GM23338 (cell line): Measurements from ENCODE around the gene SOX9. TPM values are rescaled to one million over a fixed set of nuclear protein-coding genes. Genes with fewer than 3 reads are reported as not detected.

Experiments used
- ATAC-seq: fragments of 200-7000 bp; cut with Tn5 transposase; 3 replicates; pipeline ENCODE4 v1.9.1; 2020
- DNase-seq: peaks from one replicate; pipeline ENCODE4 v3.0.0-alpha.2; 2015; ENCODE audit warnings: low spot score
- H2AFZ ChIP-seq: fragments of 200-600 bp; sonication (generic); 2 replicates; pipeline ENCODE4 v1.8.0; 2016; ENCODE audit warnings: antibody characterized with exemption, mild to moderate bottlenecking, moderate library complexity
- H3F3A ChIP-seq: fragments of 200-600 bp; sonication (generic); replicated peaks from 2 replicates; pipeline ENCODE4 v1.8.0; 2017; ENCODE audit warnings: antibody characterized with exemption, mixed run types, low read depth
- H3K27ac ChIP-seq: fragments of 200-600 bp; sonication (generic); 2 replicates; pipeline ENCODE4 v1.6.1; 2016; ENCODE audit warnings: low read depth
- H3K27me3 ChIP-seq: fragments of 200-600 bp; sonication (generic); 2 replicates; pipeline ENCODE4 v1.8.0; 2016; ENCODE audit warnings: mild to moderate bottlenecking, mixed run types, moderate library complexity; ENCODE audit not compliant: insufficient read depth
- H3K36me3 ChIP-seq: fragments of 200-600 bp; sonication (generic); 2 replicates; pipeline ENCODE4 v1.8.0; 2016; ENCODE audit warnings: mild to moderate bottlenecking; ENCODE audit not compliant: insufficient read depth
- H3K4me1 ChIP-seq: fragments of 200-600 bp; sonication (generic); 2 replicates; pipeline ENCODE4 v1.8.0; 2016; ENCODE audit warnings: mild to moderate bottlenecking, moderate library complexity; ENCODE audit not compliant: insufficient read depth
- H3K4me2 ChIP-seq: fragments of 200-600 bp; sonication (generic); 2 replicates; pipeline ENCODE4 v1.7.1; 2017; ENCODE audit warnings: mixed run types
- H3K4me3 ChIP-seq: fragments of 200-600 bp; sonication (generic); 2 replicates; pipeline ENCODE4 v1.6.1; 2016; ENCODE audit warnings: mixed run types
- H3K79me2 ChIP-seq: fragments of 200-600 bp; sonication (generic); replicated peaks from 2 replicates; pipeline ENCODE4 v1.8.0; 2017; ENCODE audit warnings: mild to moderate bottlenecking; ENCODE audit not compliant: insufficient read depth
- H3K9me2 ChIP-seq: fragments of 200-600 bp; sonication (generic); 2 replicates; pipeline ENCODE4 v1.8.0; 2017; ENCODE audit not compliant: insufficient read depth
- H4K20me1 ChIP-seq: fragments of 200-600 bp; sonication (generic); replicated peaks from 2 replicates; pipeline ENCODE4 v1.8.0; 2017; ENCODE audit warnings: mild to moderate bottlenecking; ENCODE audit not compliant: insufficient read depth
- H3K27ac Mint-ChIP-seq: 2 replicates; pipeline ENCODE4 v1.8.0; 2020; ENCODE audit warnings: inconsistent platforms, mild to moderate bottlenecking, moderate library complexity, mixed read lengths
- H3K27me3 Mint-ChIP-seq: 3 replicates; pipeline ENCODE4 v1.8.0; 2022; ENCODE audit warnings: low read depth, mild to moderate bottlenecking, moderate library complexity, mixed read lengths, inconsistent platforms; ENCODE audit not compliant: insufficient read depth, poor library complexity
- H3K36me3 Mint-ChIP-seq: 3 replicates; pipeline ENCODE4 v1.8.0; 2021; ENCODE audit warnings: low read depth, mild to moderate bottlenecking, inconsistent platforms, moderate library complexity, mixed read lengths
- H3K4me1 Mint-ChIP-seq: 3 replicates; pipeline ENCODE4 v1.8.0; 2020; ENCODE audit warnings: mild to moderate bottlenecking, inconsistent platforms, mixed read lengths
- H3K4me3 Mint-ChIP-seq: 3 replicates; pipeline ENCODE4 v1.8.0; 2021; ENCODE audit warnings: moderate library complexity, mild to moderate bottlenecking, inconsistent platforms, mixed read lengths
- H3K9me3 Mint-ChIP-seq: 3 replicates; pipeline ENCODE4 v1.8.0; 2020; ENCODE audit warnings: moderate library complexity, mild to moderate bottlenecking, inconsistent platforms, mixed read lengths
- CREB1 ChIP-seq: fragments of 250-450 bp; sonication (Bioruptor Pico); IDR thresholded peaks from 2 replicates; pipeline ENCODE4 v1.5.0; 2020; ENCODE audit warnings: low read depth, mild to moderate bottlenecking, moderate library complexity
- EZH2 ChIP-seq: fragments of 200-600 bp; sonication (generic); IDR thresholded peaks from one replicate; pipeline ENCODE4 v1.8.0; 2017; ENCODE audit warnings: antibody characterized with exemption, mild to moderate bottlenecking, low read depth; ENCODE audit not compliant: unreplicated experiment
- EZH2phosphoT487 ChIP-seq: fragments of 200-600 bp; sonication (generic); IDR thresholded peaks from one replicate; pipeline ENCODE4 v1.8.1; 2018; ENCODE audit warnings: antibody characterized with exemption; ENCODE audit not compliant: unreplicated experiment
- JUNB ChIP-seq: IDR thresholded peaks from one replicate; pipeline ENCODE4 v1.6.1; 2016; ENCODE audit warnings: antibody characterized with exemption; ENCODE audit not compliant: unreplicated experiment
- ZNF114 ChIP-seq: fragments of 250-450 bp; sonication (Bioruptor Pico); IDR thresholded peaks from 2 replicates; pipeline ENCODE4 v1.5.0; 2020; ENCODE audit warnings: mild to moderate bottlenecking, moderate library complexity
- ZNF331 ChIP-seq: fragments of 250-450 bp; sonication (Bioruptor Pico); IDR thresholded peaks from 2 replicates; pipeline ENCODE4 v1.5.0; 2020; ENCODE audit warnings: low read depth, mild to moderate bottlenecking, moderate library complexity
- polyA plus RNA-seq: library from polyadenylated mRNA; unstranded; fragments of >200 nt; fragmentation: Nextera tagmentation; extraction: Ambion mirVana; gene quantifications from 2 replicates; pipeline ENCODE4 v1.2.1, GENCODE V29; 2016
- total RNA-seq: library from RNA; depleted of rRNA; stranded (reverse); fragments of >200 nt; shearing (Covaris generic); gene quantifications from 2 replicates; pipeline ENCODE4 v1.2.3, GENCODE V29; 2014
- TF ChIP-seq, protein P1 (sequence below): IDR thresholded peaks from 2 replicates; pipeline ENCODE4 v1.6.1; 2016; ENCODE audit warnings: antibody characterized with exemption
- TF ChIP-seq, protein P2 (sequence below): IDR thresholded peaks from one replicate; pipeline ENCODE4 v1.6.1; 2018; ENCODE audit warnings: antibody characterized with exemption; ENCODE audit not compliant: unreplicated experiment
- TF ChIP-seq, protein P3 (sequence below), 2 experiments: fragments of 200-600 bp in 1 of 2; sonication (generic) in 1 of 2; conservative IDR thresholded peaks; 2 replicates each; pipeline versions ENCODE4 v1.5.1 to v1.6.1; 2016 to 2017; ENCODE audit warnings: antibody characterized with exemption in 2 of 2, low read depth in 2 of 2, mild to moderate bottlenecking in 2 of 2, moderate library complexity in 1 of 2

The SOX9 gene
- total and polyA plus RNA-seq, 2 experiments from 2014 or later = 4.4 TPM

DNA sequence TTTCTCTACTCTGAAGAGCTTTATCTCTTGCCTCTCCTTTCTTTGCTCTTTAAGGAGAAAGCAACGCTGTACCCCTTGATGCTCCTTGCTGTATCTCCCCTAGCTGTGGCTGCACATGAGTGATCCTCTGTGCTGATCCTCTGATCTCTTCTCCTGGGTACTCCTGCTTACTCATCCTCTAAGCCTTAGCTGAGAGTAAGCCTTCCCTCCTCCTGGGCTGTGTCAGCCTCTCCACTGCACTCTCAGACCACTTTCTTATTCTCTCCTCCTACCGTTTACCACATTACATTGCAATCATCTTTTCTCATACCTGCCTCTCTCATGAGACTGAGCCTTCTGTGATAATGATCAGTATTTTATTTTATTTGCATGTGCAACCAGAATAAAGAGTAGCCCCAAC lies 25.1 kb downstream of the SOX9 start:
- Histone ChIP-seq H3K79me2 (no peaks in the 10 kb centered on the region), H3K36me3 (no peaks in the 10 kb centered on the region), H2AFZ (no peak overlapping the region), H3K9me2 (peaks cover 20% of the 10 kb centered on the region), H3F3A (no peaks in the 10 kb centered on the region), H3K4me2 (no peak overlapping the region), H3K4me3 (no peak overlapping the region), H3K27me3 (no peaks in the 10 kb centered on the region), H4K20me1 (no peaks in the 10 kb centered on the region), H3K4me1 (peaks cover 8% of the 10 kb centered on the region), H3K27ac (no peak overlapping the region)
- Mint-ChIP-seq H3K4me1 (peaks cover 18% of the 10 kb centered on the region), H3K36me3 (peaks cover 9% of the 10 kb centered on the region), H3K4me3 (no peak overlapping the region), H3K9me3 (no peaks in the 10 kb centered on the region; the same call in 1 of the 3 replicates), H3K27ac (no peak overlapping the region), H3K27me3 (peaks cover 10% of the 10 kb centered on the region)
- TF ChIP-seq, protein P1, sequence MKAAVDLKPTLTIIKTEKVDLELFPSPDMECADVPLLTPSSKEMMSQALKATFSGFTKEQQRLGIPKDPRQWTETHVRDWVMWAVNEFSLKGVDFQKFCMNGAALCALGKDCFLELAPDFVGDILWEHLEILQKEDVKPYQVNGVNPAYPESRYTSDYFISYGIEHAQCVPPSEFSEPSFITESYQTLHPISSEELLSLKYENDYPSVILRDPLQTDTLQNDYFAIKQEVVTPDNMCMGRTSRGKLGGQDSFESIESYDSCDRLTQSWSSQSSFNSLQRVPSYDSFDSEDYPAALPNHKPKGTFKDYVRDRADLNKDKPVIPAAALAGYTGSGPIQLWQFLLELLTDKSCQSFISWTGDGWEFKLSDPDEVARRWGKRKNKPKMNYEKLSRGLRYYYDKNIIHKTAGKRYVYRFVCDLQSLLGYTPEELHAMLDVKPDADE = no peak
- no peak for TF ChIP-seq JUNB
- TF ChIP-seq EZH2 = no peak
- ATAC-seq (no peak), DNase-seq (no peak)

DNA sequence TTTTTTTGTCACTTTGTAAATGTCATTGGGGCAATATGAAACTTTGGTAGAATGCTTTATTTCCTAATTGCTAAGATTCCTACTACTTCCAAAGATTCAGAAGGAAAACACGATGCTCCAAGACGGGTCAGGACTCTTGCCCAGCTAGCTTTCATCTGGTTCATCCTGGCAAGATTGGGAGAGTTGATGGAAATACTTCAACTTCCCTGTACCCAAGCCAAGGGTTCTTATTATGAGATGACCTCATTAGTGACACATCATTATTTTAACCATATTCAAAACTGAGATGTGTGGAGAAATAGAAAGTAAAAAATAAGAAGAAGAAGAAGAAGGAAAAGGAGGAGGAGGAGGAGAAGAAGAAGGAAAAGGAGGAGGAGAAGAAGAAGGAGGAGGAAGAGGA lies 25.6 kb downstream of the SOX9 start:
- no peak overlapping the region for H3K27ac Mint-ChIP-seq
- H3K4me1 Mint-ChIP-seq = peaks cover 22% of the 10 kb centered on the region
- DNase-seq = no peak
- TF ChIP-seq, protein P1 = no peak
- TF ChIP-seq ZNF114 (CRISPR knock-in tag) (no peak), EZH2 (no peak), EZH2phosphoT487 (no peak), ZNF331 (CRISPR knock-in tag) (no peak), JUNB (no peak), CREB1 (no peak)
- TF ChIP-seq, protein P2, sequence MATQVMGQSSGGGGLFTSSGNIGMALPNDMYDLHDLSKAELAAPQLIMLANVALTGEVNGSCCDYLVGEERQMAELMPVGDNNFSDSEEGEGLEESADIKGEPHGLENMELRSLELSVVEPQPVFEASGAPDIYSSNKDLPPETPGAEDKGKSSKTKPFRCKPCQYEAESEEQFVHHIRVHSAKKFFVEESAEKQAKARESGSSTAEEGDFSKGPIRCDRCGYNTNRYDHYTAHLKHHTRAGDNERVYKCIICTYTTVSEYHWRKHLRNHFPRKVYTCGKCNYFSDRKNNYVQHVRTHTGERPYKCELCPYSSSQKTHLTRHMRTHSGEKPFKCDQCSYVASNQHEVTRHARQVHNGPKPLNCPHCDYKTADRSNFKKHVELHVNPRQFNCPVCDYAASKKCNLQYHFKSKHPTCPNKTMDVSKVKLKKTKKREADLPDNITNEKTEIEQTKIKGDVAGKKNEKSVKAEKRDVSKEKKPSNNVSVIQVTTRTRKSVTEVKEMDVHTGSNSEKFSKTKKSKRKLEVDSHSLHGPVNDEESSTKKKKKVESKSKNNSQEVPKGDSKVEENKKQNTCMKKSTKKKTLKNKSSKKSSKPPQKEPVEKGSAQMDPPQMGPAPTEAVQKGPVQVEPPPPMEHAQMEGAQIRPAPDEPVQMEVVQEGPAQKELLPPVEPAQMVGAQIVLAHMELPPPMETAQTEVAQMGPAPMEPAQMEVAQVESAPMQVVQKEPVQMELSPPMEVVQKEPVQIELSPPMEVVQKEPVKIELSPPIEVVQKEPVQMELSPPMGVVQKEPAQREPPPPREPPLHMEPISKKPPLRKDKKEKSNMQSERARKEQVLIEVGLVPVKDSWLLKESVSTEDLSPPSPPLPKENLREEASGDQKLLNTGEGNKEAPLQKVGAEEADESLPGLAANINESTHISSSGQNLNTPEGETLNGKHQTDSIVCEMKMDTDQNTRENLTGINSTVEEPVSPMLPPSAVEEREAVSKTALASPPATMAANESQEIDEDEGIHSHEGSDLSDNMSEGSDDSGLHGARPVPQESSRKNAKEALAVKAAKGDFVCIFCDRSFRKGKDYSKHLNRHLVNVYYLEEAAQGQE = no peak
- TF ChIP-seq, protein P3, sequence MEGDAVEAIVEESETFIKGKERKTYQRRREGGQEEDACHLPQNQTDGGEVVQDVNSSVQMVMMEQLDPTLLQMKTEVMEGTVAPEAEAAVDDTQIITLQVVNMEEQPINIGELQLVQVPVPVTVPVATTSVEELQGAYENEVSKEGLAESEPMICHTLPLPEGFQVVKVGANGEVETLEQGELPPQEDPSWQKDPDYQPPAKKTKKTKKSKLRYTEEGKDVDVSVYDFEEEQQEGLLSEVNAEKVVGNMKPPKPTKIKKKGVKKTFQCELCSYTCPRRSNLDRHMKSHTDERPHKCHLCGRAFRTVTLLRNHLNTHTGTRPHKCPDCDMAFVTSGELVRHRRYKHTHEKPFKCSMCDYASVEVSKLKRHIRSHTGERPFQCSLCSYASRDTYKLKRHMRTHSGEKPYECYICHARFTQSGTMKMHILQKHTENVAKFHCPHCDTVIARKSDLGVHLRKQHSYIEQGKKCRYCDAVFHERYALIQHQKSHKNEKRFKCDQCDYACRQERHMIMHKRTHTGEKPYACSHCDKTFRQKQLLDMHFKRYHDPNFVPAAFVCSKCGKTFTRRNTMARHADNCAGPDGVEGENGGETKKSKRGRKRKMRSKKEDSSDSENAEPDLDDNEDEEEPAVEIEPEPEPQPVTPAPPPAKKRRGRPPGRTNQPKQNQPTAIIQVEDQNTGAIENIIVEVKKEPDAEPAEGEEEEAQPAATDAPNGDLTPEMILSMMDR (conservative IDR thresholded peaks at IDR 0.05; ENCODE audit: low read depth in 2 of 2) = no peak

More for the DNA sequence above, 25.6 kb downstream of the SOX9 start:
- no peaks in the 10 kb centered on the region for H3K27me3 ChIP-seq
- Mint-ChIP-seq H3K36me3 (peaks cover 9% of the 10 kb centered on the region), H3K9me3 (no peaks in the 10 kb centered on the region; the same call in 1 of the 3 replicates), H3K4me3 (no peak overlapping the region), H3K27me3 (peaks cover 10% of the 10 kb centered on the region)
- H3K9me2 ChIP-seq = peaks cover 20% of the 10 kb centered on the region
- no peaks in the 10 kb centered on the region for H3K79me2 ChIP-seq
- H3K4me2 ChIP-seq = no peak overlapping the region
- no peak for ATAC-seq
- no peaks in the 10 kb centered on the region for H3K36me3 ChIP-seq
- H3K4me3 ChIP-seq = no peak overlapping the region
- no peak overlapping the region for H2AFZ ChIP-seq
- no peaks in the 10 kb centered on the region for H4K20me1 ChIP-seq
- peaks cover 8% of the 10 kb centered on the region for H3K4me1 ChIP-seq
- H3F3A ChIP-seq = no peaks in the 10 kb centered on the region
- no peak overlapping the region for H3K27ac ChIP-seq
